Transverse colon (tissue), 4 donors: ENCODE data around the gene DGCR6.
"Not testable (repeated sequence)": the region's sequence is repeated elsewhere in the genome, so short reads cannot be mapped to it uniquely, and the experiment has no call there.

Experiments used
- EP300 ChIP-seq: sonication (generic); formaldehyde crosslinking; IDR thresholded peaks from one replicate; pipeline ENCODE4 v1.6.1; 2017; ENCODE audit warnings: antibody characterized with exemption, low read depth
- POLR2A ChIP-seq: fragments of 450-650 bp; IDR thresholded peaks from one replicate; pipeline ENCODE4 v1.6.1; 2016; ENCODE audit warnings: antibody characterized with exemption, mild to moderate bottlenecking, moderate library complexity
- POLR2AphosphoS5 ChIP-seq, 3 donors: sonication (generic); formaldehyde crosslinking; IDR thresholded peaks; one replicate each; pipeline ENCODE4 v1.6.1; 2016; ENCODE audit warnings: antibody characterized with exemption in 3 of 3
- TF ChIP-seq, protein P1 (sequence below), 5 experiments: fragments of 200-600 bp in 3 of 5; fragments of 450-650 bp in 2 of 5; sonication (generic) in 3 of 5; IDR thresholded peaks; 1 replicate in 2 of 5; 2 replicates in 3 of 5; pipeline ENCODE4 v1.5.1; 2016 to 2017; ENCODE audit warnings: antibody characterized with exemption in 5 of 5, inconsistent platforms in 3 of 5, mild to moderate bottlenecking in 2 of 5, moderate library complexity in 1 of 5

DNA sequence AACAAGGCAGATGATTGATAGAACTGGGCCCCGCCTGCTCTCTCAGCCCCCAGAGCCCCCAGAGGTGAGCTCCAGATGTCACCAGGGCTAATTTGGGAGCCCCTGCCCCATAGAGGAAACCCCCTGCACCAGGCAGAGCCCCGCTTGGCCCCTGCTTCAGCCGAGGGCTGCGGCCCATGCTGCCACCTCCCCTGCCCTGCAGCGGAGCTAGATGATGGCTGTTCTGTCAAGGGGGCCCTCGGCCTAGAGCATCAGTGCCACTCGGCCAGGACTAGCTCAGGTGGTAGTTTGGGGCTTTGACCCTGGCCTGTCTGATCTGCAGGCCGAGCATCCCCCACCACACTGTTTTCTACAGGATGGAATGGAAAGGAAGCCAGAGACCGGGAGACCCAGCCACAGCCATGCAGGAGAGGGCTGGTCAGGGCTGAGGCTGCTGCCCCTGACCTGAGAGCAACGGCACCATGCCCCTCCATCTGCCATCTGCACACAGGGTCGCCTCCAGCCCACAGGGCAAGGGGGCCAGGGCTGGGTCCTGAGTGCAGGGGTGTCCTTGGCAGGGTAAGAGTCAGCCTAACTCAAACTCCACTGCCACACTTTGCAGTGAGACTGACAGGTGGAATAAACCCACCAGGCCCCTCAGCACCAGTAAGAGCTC, 54.2 kb downstream of the DGCR6 start:
- TF ChIP-seq, protein P1, sequence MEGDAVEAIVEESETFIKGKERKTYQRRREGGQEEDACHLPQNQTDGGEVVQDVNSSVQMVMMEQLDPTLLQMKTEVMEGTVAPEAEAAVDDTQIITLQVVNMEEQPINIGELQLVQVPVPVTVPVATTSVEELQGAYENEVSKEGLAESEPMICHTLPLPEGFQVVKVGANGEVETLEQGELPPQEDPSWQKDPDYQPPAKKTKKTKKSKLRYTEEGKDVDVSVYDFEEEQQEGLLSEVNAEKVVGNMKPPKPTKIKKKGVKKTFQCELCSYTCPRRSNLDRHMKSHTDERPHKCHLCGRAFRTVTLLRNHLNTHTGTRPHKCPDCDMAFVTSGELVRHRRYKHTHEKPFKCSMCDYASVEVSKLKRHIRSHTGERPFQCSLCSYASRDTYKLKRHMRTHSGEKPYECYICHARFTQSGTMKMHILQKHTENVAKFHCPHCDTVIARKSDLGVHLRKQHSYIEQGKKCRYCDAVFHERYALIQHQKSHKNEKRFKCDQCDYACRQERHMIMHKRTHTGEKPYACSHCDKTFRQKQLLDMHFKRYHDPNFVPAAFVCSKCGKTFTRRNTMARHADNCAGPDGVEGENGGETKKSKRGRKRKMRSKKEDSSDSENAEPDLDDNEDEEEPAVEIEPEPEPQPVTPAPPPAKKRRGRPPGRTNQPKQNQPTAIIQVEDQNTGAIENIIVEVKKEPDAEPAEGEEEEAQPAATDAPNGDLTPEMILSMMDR (IDR thresholded peaks at IDR 0.05): not testable (repeated sequence)
- not testable (repeated sequence) for TF ChIP-seq EP300; POLR2AphosphoS5 (IDR thresholded peaks at IDR 0.05); POLR2A
